GM21390 (cell line): Measurements from ENCODE around the gene ATP9A.
"Not testable (repeated sequence)": the region's sequence is repeated elsewhere in the genome, so short reads cannot be mapped to it uniquely, and the experiment has no call there.

Experiments used
- ATAC-seq: cut with Tn5 transposase; IDR thresholded peaks from one replicate; pipeline ENCODE4 v1.9.1; 2021; ENCODE audit not compliant: unreplicated experiment

Gene ATP9A

GRCh38 chr20:51757226-51757625, 11.0 kb downstream of the ATP9A start:
- ATAC-seq = no peak

GRCh38 chr20:51756653-51757052, 11.5 kb downstream of the ATP9A start:
- no peak for ATAC-seq

- ATAC-seq = not testable (repeated sequence)
Observed at GRCh38 chr20:51753220-51753619, 15.0 kb downstream of the ATP9A start.

- ATAC-seq = no peak
Observed at GRCh38 chr20:51752343-51752951, 15.7 kb downstream of the ATP9A start.

- no peak for ATAC-seq
Observed at GRCh38 chr20:51750770-51751388, 17.3 kb downstream of the ATP9A start.

GRCh38 chr20:51750037-51750769, 18.0 kb downstream of the ATP9A start:
- no peak for ATAC-seq

GRCh38 chr20:51749674-51750036, 18.5 kb downstream of the ATP9A start:
- no peak for ATAC-seq

- no peak for ATAC-seq
Observed at GRCh38 chr20:51747182-51747911, 20.8 kb downstream of the ATP9A start.

GRCh38 chr20:51745804-51746203, 22.4 kb downstream of the ATP9A start:
- ATAC-seq = no peak

- ATAC-seq = no peak
Observed at GRCh38 chr20:51740838-51741237, 27.4 kb downstream of the ATP9A start.

GRCh38 chr20:51740308-51740707, 27.9 kb downstream of the ATP9A start:
- ATAC-seq = not testable (repeated sequence)

GRCh38 chr20:51739722-51740249, 28.4 kb downstream of the ATP9A start:
- no peak for ATAC-seq

- ATAC-seq = no peak
Observed at GRCh38 chr20:51738877-51739447, 29.2 kb downstream of the ATP9A start.

GRCh38 chr20:51738261-51738660, 29.9 kb downstream of the ATP9A start:
- ATAC-seq = not testable (repeated sequence)

GRCh38 chr20:51736947-51737346, 31.2 kb downstream of the ATP9A start:
- no peak for ATAC-seq

GRCh38 chr20:51735728-51736600, 32.2 kb downstream of the ATP9A start:
- ATAC-seq = no peak

GRCh38 chr20:51734876-51735720, 33.1 kb downstream of the ATP9A start:
- no peak for ATAC-seq

- no peak for ATAC-seq
Observed at GRCh38 chr20:51733070-51733469, 35.1 kb downstream of the ATP9A start.

GRCh38 chr20:51732096-51732791, 35.9 kb downstream of the ATP9A start:
- ATAC-seq = no peak
